Measurements from ENCODE around the gene ZNF160. TPM values are rescaled to one million over a fixed set of nuclear protein-coding genes. Genes with fewer than 3 reads are reported as not detected.

The ZNF160 gene
- total RNA-seq: 10 to 100 TPM in 4 of 6 donors, 1 to 10 TPM in 2; 6.4 to 18.7 (median 12.5) TPM
- polyA plus RNA-seq: 10 to 100 TPM; 14.6 to 21.4 TPM

- Histone ChIP-seq H3K4me1 (peaks cover 5 to 14% (median 6%) of the 10 kb centered on the region in 3 donors), H3K27ac (peak within 1 kb of the TSS; percentile 69 to 95 (median 78)), H3K9me3 (no peaks in the 10 kb centered on the region), H3K36me3 (peaks cover 0 to 6% (median under 1%) of the 10 kb centered on the region in 3 donors), H3K27me3 (no peaks in the 10 kb centered on the region), H3K4me3 (peak within 1 kb of the TSS; percentile 59 to 84 (median 66))
- WGBS, 2 donors: 2% methylated on average over 63 to 67 of the region's 67 CpGs
- FAIRE-seq: no peak
- peak; percentile 95 to 99 (median 98) for ATAC-seq
- intact Hi-C loops (cut with DNase I): no loop called here
- peak; percentile 97 to 99 (median 98) for DNase-seq
- TF ChIP-seq, protein P1, sequence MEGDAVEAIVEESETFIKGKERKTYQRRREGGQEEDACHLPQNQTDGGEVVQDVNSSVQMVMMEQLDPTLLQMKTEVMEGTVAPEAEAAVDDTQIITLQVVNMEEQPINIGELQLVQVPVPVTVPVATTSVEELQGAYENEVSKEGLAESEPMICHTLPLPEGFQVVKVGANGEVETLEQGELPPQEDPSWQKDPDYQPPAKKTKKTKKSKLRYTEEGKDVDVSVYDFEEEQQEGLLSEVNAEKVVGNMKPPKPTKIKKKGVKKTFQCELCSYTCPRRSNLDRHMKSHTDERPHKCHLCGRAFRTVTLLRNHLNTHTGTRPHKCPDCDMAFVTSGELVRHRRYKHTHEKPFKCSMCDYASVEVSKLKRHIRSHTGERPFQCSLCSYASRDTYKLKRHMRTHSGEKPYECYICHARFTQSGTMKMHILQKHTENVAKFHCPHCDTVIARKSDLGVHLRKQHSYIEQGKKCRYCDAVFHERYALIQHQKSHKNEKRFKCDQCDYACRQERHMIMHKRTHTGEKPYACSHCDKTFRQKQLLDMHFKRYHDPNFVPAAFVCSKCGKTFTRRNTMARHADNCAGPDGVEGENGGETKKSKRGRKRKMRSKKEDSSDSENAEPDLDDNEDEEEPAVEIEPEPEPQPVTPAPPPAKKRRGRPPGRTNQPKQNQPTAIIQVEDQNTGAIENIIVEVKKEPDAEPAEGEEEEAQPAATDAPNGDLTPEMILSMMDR (IDR thresholded peaks at IDR 0.05): no peak
These were observed at the start of gene ZNF160 for GRCh38 chr19:53103234-53104203. ZNF160 (minus strand) TSS chr19:53103422; CDS start chr19:53086276, 17,146 bp downstream.

- DNase-seq: no peak
- H3K4me1 ChIP-seq: no peaks in the 10 kb centered on the region
- H3K4me3 ChIP-seq: no peak overlapping the region
- ATAC-seq: no peak
- peaks cover 0 to 6% (median 1%) of the 10 kb centered on the region in 4 donors for H3K9me3 ChIP-seq
- no peaks in the 10 kb centered on the region for H3K27me3 ChIP-seq
- intact Hi-C loops (cut with DNase I): no loop called here
- H3K27ac ChIP-seq: no peak overlapping the region
- H3K36me3 ChIP-seq: peaks cover 0 to 38% (median 15%) of the 10 kb centered on the region in 3 donors
- no peak for FAIRE-seq
- TF ChIP-seq, protein P1 (IDR thresholded peaks at IDR 0.05): no peak
These were observed 44.4 kb upstream of the ZNF160 start for GRCh38 chr19:53147645-53148044.

- DNase-seq: no peak
- no peaks in the 10 kb centered on the region for H3K4me1 ChIP-seq
- peaks cover 0 to 27% (median 4%) of the 10 kb centered on the region in 3 donors for H3K36me3 ChIP-seq
- no peak for ATAC-seq
- H3K4me3 ChIP-seq: no peak overlapping the region
- 96 to 99% methylated on average over 4 of the region's 4 CpGs for WGBS, 2 donors
- peaks cover 0 to 21% (median 10%) of the 10 kb centered on the region in 4 donors for H3K9me3 ChIP-seq
- intact Hi-C loops (cut with DNase I): no loop called here
- TF ChIP-seq, protein P1 (IDR thresholded peaks at IDR 0.05): no peak
- no peak overlapping the region for H3K27ac ChIP-seq
- FAIRE-seq: no peak
- no peaks in the 10 kb centered on the region for H3K27me3 ChIP-seq
These were observed 37.1 kb upstream of the ZNF160 start for GRCh38 chr19:53140351-53140750.

DNA sequence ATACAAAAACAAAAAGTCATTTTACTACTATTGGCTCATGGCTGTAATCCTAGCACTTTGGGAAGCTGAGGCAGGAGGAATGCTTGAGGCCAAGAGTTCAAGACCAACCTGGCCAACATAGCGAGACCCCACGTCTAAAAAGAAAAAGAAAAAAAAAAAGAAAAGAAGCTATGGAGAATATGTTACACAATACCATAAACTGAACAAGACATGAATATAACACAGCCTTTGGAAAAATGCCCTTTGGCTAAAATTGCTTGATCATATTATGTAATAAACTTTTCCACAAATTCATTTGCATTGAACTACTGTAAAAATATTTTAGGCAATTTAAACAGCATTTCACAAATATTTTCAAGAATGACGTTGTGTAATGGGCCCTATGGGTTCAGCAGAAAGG lies 33.2 kb upstream of the ZNF160 start:
- no peak for FAIRE-seq
- Histone ChIP-seq H3K4me3 (no peak overlapping the region), H3K4me1 (peaks cover 0 to 2% (median 0%) of the 10 kb centered on the region in 3 donors), H3K27ac (no peak overlapping the region), H3K27me3 (no peaks in the 10 kb centered on the region), H3K36me3 (peaks cover 0 to 4% (median 0%) of the 10 kb centered on the region in 3 donors), H3K9me3 (peaks cover 0 to 11% (median 7%) of the 10 kb centered on the region in 4 donors)
- TF ChIP-seq, protein P1 (IDR thresholded peaks at IDR 0.05): no peak
- 89 to 93% methylated on average over 3 of the region's 3 CpGs for WGBS, 2 donors
- intact Hi-C loops (cut with DNase I): no loop called here
- no peak for ATAC-seq
- no peak for DNase-seq
